Body of pancreas (tissue), 4 donors: ENCODE data around the gene S100A13.

ENCODE experiments used
- POLR2A ChIP-seq, 3 donors: fragments of 450-650 bp; IDR thresholded peaks; one replicate each; pipeline ENCODE4 v1.6.1; 2016; ENCODE audit warnings: antibody characterized with exemption in 3 of 3, mild to moderate bottlenecking in 2 of 3
- TF ChIP-seq, protein P1 (sequence below), 7 experiments: fragments of 450-650 bp in 4 of 7; fragments of 200-600 bp in 3 of 7; sonication (generic) in 3 of 7; IDR thresholded peaks; one replicate each; pipeline ENCODE4 v1.5.1; 2016 to 2019; ENCODE audit warnings: antibody characterized with exemption in 7 of 7

DNA sequence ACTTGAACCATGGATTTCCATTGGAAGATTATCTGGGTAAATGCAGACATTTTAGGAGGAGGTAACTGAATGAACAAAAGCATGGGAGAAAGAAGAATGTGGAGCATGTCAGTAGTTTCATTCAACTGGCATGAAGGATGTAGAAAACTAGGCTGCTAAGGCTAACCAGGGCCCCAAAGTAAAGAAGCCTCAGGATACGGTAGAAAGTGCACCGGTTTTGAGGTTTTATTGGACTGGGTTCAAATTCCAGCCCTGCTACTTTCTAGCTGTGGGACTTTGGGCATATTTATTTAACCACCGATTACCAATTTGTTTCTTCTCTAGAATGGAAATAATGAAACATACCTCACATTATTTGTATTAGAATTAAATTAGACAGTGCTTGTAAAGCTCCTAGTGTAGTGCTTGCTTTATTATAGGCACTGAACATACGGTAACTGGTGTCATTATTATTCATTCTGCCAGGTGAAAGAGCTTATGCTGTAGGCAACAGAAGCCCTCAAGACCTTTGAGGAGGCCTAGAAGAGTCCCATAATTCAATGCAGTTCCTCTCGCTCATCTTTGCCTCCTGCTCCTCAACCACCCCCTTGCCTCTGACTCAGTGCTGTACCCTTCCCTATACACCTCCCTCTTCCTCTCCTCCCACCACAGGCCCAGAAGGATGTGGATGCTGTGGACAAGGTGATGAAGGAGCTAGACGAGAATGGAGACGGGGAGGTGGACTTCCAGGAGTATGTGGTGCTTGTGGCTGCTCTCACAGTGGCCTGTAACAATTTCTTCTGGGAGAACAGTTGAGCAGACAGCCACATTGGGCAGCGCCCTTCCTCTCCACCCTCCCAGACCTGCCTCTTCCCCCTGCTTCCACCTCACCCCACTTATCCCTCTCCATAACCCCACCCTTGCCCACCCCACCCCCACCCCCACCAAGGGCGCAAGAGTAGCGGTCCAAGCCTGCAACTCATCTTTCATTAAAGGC lies 4.0 kb upstream of the S100A13 start:
- TF ChIP-seq, protein P1, sequence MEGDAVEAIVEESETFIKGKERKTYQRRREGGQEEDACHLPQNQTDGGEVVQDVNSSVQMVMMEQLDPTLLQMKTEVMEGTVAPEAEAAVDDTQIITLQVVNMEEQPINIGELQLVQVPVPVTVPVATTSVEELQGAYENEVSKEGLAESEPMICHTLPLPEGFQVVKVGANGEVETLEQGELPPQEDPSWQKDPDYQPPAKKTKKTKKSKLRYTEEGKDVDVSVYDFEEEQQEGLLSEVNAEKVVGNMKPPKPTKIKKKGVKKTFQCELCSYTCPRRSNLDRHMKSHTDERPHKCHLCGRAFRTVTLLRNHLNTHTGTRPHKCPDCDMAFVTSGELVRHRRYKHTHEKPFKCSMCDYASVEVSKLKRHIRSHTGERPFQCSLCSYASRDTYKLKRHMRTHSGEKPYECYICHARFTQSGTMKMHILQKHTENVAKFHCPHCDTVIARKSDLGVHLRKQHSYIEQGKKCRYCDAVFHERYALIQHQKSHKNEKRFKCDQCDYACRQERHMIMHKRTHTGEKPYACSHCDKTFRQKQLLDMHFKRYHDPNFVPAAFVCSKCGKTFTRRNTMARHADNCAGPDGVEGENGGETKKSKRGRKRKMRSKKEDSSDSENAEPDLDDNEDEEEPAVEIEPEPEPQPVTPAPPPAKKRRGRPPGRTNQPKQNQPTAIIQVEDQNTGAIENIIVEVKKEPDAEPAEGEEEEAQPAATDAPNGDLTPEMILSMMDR (IDR thresholded peaks at IDR 0.05) = no peak
- TF ChIP-seq POLR2A (IDR thresholded peaks at IDR 0.05) = no peak
